IPS-18c (cell line): ENCODE results near the gene C3orf52.

Source experiments
- H3K4me3 ChIP-seq: 2 replicates; pipeline ENCODE4 v1.7.0; 2013; ENCODE audit warnings: low read depth, mild to moderate bottlenecking, low read length, moderate library complexity; ENCODE audit not compliant: insufficient read depth
- H3K9me3 ChIP-seq: one replicate; pipeline ENCODE4 v1.6.1; 2013; ENCODE audit warnings: mild to moderate bottlenecking, low read length, moderate library complexity; ENCODE audit not compliant: control insufficient read depth, insufficient read depth

The C3orf52 gene

GRCh38 chr3:112078125-112079083 is 7.8 kb upstream of the C3orf52 start:
- Histone ChIP-seq H3K4me3 (no peak overlapping the region), H3K9me3 (no peaks in the 10 kb centered on the region)

GRCh38 chr3:112083239-112083638 is 3.0 kb upstream of the C3orf52 start:
- Histone ChIP-seq H3K4me3 (no peak overlapping the region), H3K9me3 (no peaks in the 10 kb centered on the region)

GRCh38 chr3:112084980-112085705 is 1.0 kb upstream of the C3orf52 start:
- 0 out of 2 replicates have a peak overlapping the region, but pooled peaks have one; percentile 81 for H3K4me3 ChIP-seq
- H3K9me3 ChIP-seq, result no peaks in the 10 kb centered on the region

- Histone ChIP-seq H3K9me3 (no peaks in the 10 kb centered on the region), H3K4me3 (peak overlapping the region; percentile 81)
Observed at GRCh38 chr3:112085735-112086075, 484 bp upstream of the C3orf52 start.

- H3K4me3 ChIP-seq, result peak overlapping the region; percentile 81
- no peaks in the 10 kb centered on the region for H3K9me3 ChIP-seq
Observed at GRCh38 chr3:112086875-112087524, 811 bp downstream of the C3orf52 start.

GRCh38 chr3:112087746-112088145 is 1.6 kb downstream of the C3orf52 start:
- no peak overlapping the region for H3K4me3 ChIP-seq
- H3K9me3 ChIP-seq, result no peaks in the 10 kb centered on the region

GRCh38 chr3:112088944-112089343 is 2.8 kb downstream of the C3orf52 start:
- no peaks in the 10 kb centered on the region for H3K9me3 ChIP-seq
- H3K4me3 ChIP-seq, result no peak overlapping the region

- Histone ChIP-seq H3K9me3 (no peaks in the 10 kb centered on the region), H3K4me3 (no peak overlapping the region)
Observed at GRCh38 chr3:112089956-112090886, 4.0 kb downstream of the C3orf52 start.

- Histone ChIP-seq H3K4me3 (no peak overlapping the region), H3K9me3 (no peaks in the 10 kb centered on the region)
Observed at GRCh38 chr3:112090887-112091586, 4.8 kb downstream of the C3orf52 start.

- Histone ChIP-seq H3K4me3 (no peak overlapping the region), H3K9me3 (no peaks in the 10 kb centered on the region)
Observed at GRCh38 chr3:112092496-112093179, 6.4 kb downstream of the C3orf52 start.

- no peaks in the 10 kb centered on the region for H3K9me3 ChIP-seq
Observed at GRCh38 chr3:112093180-112093522, 7.0 kb downstream of the C3orf52 start.

GRCh38 chr3:112095731-112096130 is 9.5 kb downstream of the C3orf52 start:
- Histone ChIP-seq H3K9me3 (no peaks in the 10 kb centered on the region), H3K4me3 (no peak overlapping the region)

More at GRCh38 chr3:112093180-112093522, 7.0 kb downstream of the C3orf52 start:
- no peak overlapping the region for H3K4me3 ChIP-seq

GRCh38 chr3:112096176-112096575 is 10.0 kb downstream of the C3orf52 start:
- Histone ChIP-seq H3K4me3 (no peak overlapping the region), H3K9me3 (no peaks in the 10 kb centered on the region)

- H3K4me3 ChIP-seq, result no peak overlapping the region
- H3K9me3 ChIP-seq, result no peaks in the 10 kb centered on the region
Observed at GRCh38 chr3:112097378-112097777, 11.2 kb downstream of the C3orf52 start.

- no peak overlapping the region for H3K4me3 ChIP-seq
- no peaks in the 10 kb centered on the region for H3K9me3 ChIP-seq
Observed at GRCh38 chr3:112101916-112102315, 15.7 kb downstream of the C3orf52 start.

GRCh38 chr3:112104774-112105173 is 18.6 kb downstream of the C3orf52 start:
- no peak overlapping the region for H3K4me3 ChIP-seq
- H3K9me3 ChIP-seq, result no peaks in the 10 kb centered on the region
